Epidermal melanocyte (primary cell): ENCODE data around the gene SNAI1.

Experiments
- DNase-seq: peaks from one replicate; pipeline ENCODE4 v3.0.0; 2011; ENCODE audit warnings: low spot score; ENCODE audit not compliant: insufficient read length

Gene SNAI1

DNA sequence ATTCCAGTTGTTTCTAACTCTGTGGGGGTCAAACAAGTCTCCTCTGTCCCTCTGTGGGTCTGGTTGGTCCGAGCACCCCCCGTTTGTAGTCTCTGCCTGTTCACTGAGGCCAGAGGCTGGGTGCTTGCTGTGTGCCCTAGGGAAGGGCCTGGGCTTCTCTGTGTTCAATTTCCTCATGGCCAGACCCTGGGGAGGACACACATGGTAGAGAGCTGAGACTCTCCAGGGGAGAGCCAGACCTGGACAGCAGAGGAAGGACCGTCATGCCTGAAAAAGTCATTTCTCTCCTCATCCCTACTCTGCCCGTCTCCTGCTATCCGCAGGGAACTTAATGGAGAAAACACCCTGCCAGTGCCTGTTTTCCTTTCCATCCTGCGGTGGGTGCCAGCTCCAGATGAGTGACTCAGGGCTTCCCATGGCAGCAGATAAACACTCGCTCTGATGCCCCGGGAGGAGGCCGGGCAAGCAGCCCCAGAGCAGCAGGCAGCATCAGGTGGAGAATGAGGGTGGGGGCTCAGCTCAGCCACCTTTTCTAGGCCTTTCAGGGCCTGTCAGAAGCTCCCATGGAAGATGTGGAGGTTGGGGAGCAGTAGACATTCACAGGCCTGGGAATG lies 51.9 kb downstream of the SNAI1 start:
- DNase-seq: no peak

- no peak for DNase-seq
These were observed 53.9 kb downstream of the SNAI1 start for GRCh38 chr20:50036703-50037102.

DNA sequence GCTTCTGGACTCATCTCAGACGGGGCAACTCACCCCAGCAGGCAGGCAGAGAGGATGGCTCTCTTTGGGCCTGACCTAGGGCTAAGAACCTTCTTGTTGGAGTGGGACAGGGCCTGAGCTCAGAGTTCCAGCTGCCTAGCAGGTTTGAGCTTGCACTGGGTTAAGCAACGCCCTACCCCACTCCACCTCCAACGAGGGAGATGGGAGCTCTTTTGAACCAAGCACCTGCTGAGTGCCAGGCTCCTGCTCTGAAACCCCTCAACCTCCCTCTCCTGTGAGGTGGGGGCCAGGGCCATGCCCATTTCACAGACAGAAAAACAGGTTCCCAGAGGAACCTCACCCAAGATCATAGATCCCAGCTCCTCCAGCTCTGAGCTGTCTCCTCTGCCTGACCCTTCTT lies 54.3 kb downstream of the SNAI1 start:
- no peak for DNase-seq

GRCh38 chr20:50037575-50037974 lies 54.8 kb downstream of the SNAI1 start:
- DNase-seq: no peak

GRCh38 chr20:50038169-50038568 lies 55.4 kb downstream of the SNAI1 start:
- no peak for DNase-seq
